GM19455 (cell line): ENCODE measurements around the gene FOXP4.

Source experiments
- ATAC-seq: cut with Tn5 transposase; IDR thresholded peaks from one replicate; pipeline ENCODE4 v1.9.1; 2021; ENCODE audit not compliant: unreplicated experiment

FOXP4 gene

DNA sequence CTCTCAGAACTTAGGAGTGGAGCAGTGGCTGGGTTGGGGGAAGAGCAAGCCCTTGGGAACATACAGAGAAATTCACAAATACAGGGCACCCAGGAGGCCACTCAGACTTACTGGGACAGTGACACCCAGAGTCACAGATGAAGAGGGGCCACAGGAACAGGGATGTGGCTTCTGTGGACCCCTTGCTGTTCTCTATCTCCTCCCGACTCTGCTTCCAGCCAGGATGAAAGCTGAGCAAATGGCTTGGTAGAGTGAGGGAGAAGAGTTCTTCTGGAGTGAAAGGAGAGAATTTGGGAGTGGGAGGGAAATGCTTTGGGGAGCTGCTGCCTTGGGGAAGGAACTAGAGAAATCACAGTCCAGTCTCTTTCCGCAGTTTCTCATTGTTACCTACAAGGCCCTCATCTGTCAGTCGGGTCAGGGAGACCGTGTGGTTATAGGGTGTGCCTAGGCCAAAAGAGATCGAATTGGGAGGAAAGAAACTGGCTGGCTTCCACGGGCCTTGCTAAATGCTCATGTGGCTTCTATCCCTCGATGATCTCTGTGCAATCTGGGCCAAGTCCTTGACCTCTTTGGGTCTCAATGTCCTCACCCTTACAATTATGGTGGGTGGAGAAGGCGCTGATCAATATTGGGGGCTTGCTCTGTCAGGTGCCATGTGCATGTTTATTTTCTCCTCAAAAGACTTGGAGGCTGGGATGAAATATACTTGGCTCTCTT lies 17.0 kb downstream of the FOXP4 start:
- ATAC-seq, result no peak

- ATAC-seq, result no peak
Measured at GRCh38 chr6:41564448-41565142, 18.4 kb downstream of the FOXP4 start.

DNA sequence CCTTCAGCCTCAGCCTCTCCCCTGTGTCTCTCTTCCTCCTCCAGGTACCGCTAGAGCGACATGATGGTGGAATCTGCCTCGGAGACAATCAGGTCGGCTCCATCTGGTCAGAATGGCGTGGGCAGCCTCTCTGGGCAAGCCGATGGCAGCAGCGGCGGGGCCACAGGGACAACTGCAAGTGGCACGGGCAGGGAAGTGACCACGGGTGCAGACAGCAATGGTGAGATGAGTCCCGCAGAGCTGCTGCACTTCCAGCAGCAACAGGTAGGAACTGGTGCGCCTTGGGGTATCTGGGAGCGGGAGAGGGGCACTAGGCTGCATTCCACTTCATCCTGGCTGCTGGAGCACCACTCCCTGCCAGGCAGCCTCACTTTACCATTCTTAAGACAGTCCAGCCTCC lies 19.5 kb downstream of the FOXP4 start:
- ATAC-seq, result no peak

GRCh38 chr6:41566961-41567360 lies 20.8 kb downstream of the FOXP4 start:
- no peak for ATAC-seq

DNA sequence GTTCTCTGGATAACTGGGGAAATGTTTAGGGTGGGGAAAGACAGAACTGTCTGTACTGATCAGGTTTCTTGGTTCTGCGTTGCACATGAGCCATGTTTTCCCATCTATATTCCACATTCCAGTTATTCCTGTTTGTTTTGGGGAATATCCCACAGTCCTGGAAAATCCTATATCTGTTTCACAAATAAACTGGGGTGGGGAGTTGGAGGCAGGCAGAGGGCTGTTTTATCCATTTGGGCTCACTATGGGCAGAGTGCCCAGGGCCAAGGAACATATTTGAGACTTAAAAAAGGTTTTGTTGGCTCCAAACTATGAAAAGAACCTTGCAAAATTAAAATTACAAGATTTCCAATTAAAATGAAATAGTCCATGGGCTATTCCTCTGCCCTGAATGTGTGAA lies 21.5 kb downstream of the FOXP4 start:
- ATAC-seq, result no peak

DNA sequence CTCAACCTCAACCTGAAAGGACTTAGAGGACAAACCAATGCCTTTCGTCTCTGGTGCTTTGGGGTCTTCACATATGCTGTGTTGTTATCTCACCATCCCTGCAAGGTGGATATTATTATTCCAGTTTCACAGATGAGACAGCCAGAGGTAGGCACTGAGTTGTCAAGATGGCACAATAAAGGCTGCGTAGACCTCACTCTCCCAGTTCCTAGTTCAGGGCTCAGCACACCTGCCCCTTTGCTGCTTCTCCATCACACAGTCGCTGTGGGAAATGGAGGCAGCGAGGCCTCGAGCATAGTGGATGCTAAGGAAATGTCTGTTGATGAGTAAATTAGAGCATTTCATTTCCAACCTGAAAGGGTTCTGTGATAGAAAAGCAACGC lies 22.0 kb downstream of the FOXP4 start:
- ATAC-seq, result no peak

GRCh38 chr6:41568585-41569384 lies 22.6 kb downstream of the FOXP4 start:
- no peak for ATAC-seq

- ATAC-seq, result no peak
Measured at GRCh38 chr6:41570259-41570615, 24.1 kb downstream of the FOXP4 start.

DNA sequence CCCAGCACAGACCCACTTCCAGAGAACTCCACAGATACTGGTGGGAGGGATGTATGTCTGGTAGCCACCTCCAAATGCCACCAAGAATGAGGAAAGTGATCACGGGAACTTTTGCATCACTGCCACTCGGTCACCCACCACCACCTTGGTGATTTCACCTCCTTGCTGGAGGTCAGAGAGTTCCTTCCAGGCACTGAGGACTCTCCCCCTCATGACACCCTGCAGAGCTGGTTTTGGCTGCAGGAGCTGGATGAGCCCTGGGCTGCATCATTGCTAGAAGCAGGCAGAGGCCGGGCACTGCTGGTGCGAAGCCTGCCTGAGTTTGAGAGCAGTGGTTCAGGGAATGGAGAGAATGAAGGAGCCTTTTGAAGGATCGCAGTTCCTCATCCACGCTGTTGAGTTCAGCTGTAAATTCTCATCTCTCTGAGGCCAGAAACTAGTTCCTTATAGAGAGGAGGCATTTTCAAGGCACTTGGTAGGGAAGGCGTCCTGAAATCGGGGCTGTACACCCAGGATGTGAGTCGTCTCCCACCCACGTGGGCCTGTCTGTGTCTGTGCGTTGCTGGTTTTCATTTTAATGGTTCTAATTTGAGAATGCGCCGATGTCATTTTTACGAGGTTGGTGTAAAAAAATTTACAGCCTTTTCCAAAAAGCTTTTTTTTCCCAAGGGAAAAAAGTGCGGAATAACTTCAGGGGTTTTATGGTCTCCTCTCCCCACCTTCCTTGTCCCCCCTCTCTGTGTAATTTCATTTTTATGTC lies 25.0 kb downstream of the FOXP4 start:
- no peak for ATAC-seq

DNA sequence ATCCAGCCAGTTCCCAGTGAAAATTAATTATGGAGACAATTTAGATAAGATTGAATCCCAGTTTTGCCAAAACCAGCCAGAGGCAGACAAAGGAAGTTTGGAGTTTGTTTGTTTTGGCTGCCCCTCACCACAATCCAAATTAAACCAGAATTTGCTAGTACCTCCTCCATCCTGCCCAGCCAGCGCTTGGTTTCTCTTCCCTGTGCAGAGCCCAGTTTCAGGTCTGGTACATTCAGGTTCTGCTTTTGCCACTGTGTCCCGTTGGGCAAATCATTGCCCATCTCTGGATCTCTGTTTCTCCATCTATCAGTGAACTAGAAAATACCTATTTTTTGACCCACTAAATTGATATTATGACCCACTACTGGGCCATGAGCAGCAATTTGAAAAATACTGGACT lies 26.4 kb downstream of the FOXP4 start:
- no peak for ATAC-seq

DNA sequence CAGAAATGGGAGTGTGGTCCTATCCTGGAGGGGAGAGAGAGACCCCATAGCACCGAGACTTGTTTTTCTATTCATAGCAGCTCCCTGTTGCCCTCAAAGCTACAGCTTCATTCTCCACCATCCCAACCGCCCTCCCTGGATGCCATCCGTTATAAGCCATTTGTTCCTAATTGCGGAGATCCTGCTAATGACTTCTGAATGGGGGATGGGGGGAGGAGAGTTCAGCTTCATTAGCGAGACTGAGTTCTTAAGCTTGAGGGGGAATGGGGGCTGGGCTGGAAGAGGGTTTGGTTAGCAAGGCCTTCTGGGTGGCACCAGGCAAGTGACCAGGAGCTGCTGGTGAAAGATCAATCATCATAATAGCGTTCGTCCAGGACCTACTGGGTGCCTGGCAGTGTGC lies 27.1 kb downstream of the FOXP4 start:
- ATAC-seq, result no peak

- ATAC-seq, result no peak
Measured at GRCh38 chr6:41573985-41574384, 27.8 kb downstream of the FOXP4 start.

GRCh38 chr6:41575598-41575997 lies 29.4 kb downstream of the FOXP4 start:
- no peak for ATAC-seq

GRCh38 chr6:41576667-41577066 lies 30.5 kb downstream of the FOXP4 start:
- ATAC-seq, result no peak

DNA sequence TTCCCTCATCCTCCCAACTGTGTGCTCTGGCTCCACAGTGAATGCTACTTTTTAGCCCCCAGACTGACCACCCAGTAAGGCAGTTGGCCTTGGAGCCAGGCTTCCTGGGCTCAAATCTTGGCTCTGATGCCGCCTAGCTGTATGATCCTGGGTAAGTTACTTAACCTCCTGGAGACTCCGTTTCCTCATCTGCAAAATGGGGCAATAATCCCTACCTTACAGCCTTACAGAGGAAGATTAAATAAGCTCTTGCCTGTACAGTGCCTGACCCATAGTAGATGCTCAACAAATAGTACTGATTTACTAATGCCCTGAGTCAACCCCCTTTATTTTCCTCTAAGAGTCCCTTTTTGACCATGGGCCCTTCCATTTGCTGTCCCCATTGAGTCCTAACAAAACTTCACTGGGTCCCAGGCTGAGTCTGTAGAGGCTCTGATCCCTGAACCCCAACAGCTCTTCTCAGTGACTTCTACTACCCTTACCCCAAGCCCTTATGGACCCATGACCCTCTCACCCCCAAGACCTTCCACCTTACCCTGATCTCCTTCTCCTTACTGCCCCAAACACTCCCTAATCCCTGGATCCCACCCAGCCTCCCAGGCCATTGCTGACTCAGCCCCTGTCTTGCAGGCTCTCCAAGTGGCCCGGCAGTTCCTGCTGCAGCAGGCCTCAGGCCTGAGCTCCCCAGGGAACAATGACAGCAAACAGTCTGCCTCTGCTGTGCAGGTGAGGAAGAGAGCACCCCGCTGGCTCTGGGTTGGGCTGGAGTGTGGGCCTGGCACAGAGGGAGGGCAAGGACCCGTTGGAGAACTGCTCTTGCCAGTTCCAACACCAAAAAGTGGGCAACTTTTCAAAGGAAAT lies 31.4 kb downstream of the FOXP4 start:
- ATAC-seq, result no peak

DNA sequence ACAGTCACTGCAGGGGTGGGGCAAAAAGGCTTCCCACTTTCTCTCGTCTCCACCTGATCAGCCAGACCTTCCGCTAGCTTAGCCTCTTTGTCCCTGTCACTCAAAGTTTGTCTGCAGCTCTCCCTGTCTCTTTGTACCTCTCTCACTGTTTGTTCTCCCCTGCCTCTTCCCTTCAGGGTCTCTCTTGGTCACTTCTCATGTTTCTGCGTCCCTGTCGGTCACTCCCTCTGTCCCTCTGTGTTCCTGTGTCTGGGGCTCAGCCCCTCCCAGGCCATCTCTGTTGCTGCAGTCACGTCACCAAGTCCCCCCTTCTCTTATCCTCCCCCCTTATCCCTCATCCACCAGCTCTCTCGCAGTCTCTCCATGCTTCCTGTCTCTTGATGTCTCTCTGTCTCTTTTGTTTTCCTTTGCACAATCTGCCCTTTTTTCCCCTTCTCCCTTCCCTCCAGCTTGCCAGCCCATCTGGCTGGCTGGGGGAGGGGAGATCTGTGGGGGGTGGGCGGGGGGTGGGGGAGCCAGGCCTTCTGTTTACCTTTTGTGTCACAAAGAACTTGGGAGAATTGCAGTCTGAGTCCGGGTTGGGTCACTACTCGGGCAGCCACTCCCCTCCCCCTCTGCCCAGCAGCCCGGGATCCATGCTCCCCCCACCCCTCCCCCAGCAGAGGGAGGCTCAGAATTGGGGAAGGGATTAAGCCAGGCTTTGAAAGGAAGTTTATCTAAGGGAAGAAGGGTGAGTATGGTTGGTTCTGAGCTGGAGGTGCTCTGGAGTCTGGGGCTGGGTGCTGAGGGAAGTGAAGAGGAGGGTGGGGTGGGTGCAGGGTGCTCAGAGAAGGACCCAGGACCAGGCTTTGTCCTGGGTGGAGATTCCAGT lies 32.3 kb downstream of the FOXP4 start:
- ATAC-seq, result no peak

GRCh38 chr6:41579088-41579610 lies 33.0 kb downstream of the FOXP4 start:
- no peak for ATAC-seq

DNA sequence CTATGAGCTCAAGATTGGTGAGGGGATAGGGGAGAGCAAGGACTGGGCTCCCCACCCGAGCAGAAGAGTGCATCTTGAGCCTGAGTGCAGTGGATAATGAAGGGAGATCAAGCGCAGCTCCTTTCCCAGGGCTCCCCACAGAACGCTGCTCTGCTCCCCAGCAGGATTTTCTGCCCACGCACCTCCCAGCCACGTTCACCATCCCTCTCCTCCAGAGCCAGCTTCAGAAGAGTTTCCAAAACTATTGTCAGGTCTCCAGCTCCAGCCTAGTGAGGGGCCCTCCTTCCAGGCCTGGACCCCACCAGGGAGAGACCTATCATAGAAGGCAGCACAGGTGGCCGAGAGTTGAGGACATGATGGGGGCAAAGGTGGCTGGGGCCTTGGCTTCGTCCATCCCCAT lies 34.5 kb downstream of the FOXP4 start:
- no peak for ATAC-seq

GRCh38 chr6:41581381-41581991 lies 35.3 kb downstream of the FOXP4 start:
- no peak for ATAC-seq
